Measurements from ENCODE around the gene ARL3.
A peak's percentile ranks its signal among the peaks of the same experiment; 100 is the strongest.

The ARL3 gene

GRCh38 chr10:102632394-102633111 lies 81.6 kb downstream of the ARL3 start:
- TF ChIP-seq BACH2 (CRISPR knock-in tag; IDR thresholded peaks at IDR 0.05; ENCODE audit: borderline replicate concordance) (no peak), GLIS3 (CRISPR knock-in tag; IDR thresholded peaks at IDR 0.05) (no peak), ZC3H10 (CRISPR knock-in tag; IDR thresholded peaks at IDR 0.05) (no peak)
- ATAC-seq: peak; percentile 14

- TF ChIP-seq CSDC2 (CRISPR knock-in tag; IDR thresholded peaks at IDR 0.05) (no peak), RARB (CRISPR knock-in tag; IDR thresholded peaks at IDR 0.05) (no peak), ZFP30 (CRISPR knock-in tag; IDR thresholded peaks at IDR 0.05) (no peak), TOX (CRISPR knock-in tag; IDR thresholded peaks at IDR 0.05; ENCODE audit: borderline replicate concordance) (no peak), TSHZ2 (CRISPR knock-in tag; IDR thresholded peaks at IDR 0.05) (no peak), TCF4 (CRISPR knock-in tag; IDR thresholded peaks at IDR 0.05; ENCODE audit: borderline replicate concordance) (no peak), ZC3H10 (CRISPR knock-in tag; IDR thresholded peaks at IDR 0.05) (no peak)
- no peak for ATAC-seq
These were observed 82.4 kb downstream of the ARL3 start for GRCh38 chr10:102631525-102632393.

- TF ChIP-seq TSHZ2 (CRISPR knock-in tag; IDR thresholded peaks at IDR 0.05) (no peak), TCF4 (CRISPR knock-in tag; IDR thresholded peaks at IDR 0.05; ENCODE audit: borderline replicate concordance) (no peak), ZNF565 (CRISPR knock-in tag; conservative IDR thresholded peaks at IDR 0.05; ENCODE audit: low read depth) (no peak), CSDC2 (CRISPR knock-in tag; IDR thresholded peaks at IDR 0.05) (no peak), BACH2 (CRISPR knock-in tag; IDR thresholded peaks at IDR 0.05; ENCODE audit: borderline replicate concordance) (no peak), ZNF70 (CRISPR knock-in tag; IDR thresholded peaks at IDR 0.05) (no peak), PATZ1 (CRISPR knock-in tag; IDR thresholded peaks at IDR 0.05; ENCODE audit: borderline replicate concordance) (no peak)
- ATAC-seq: no peak
These were observed 83.5 kb downstream of the ARL3 start for GRCh38 chr10:102630663-102631062.

GRCh38 chr10:102629661-102630614 lies 84.3 kb downstream of the ARL3 start:
- peak; percentile 75 for ATAC-seq
- TF ChIP-seq ZFP3 (CRISPR knock-in tag; IDR thresholded peaks at IDR 0.05): no peak
- no peak for TF ChIP-seq ZFP30 (CRISPR knock-in tag; IDR thresholded peaks at IDR 0.05)
- TF ChIP-seq TSHZ2 (CRISPR knock-in tag; IDR thresholded peaks at IDR 0.05): no peak
- no peak for TF ChIP-seq ISL1 (CRISPR knock-in tag; IDR thresholded peaks at IDR 0.05)

Measured in SK-N-SH treated with all-trans-retinoic acid at 6 μM for 48 hours (cell line).